ENCODE results near the gene EPHA8.

EPHA8 gene

DNA sequence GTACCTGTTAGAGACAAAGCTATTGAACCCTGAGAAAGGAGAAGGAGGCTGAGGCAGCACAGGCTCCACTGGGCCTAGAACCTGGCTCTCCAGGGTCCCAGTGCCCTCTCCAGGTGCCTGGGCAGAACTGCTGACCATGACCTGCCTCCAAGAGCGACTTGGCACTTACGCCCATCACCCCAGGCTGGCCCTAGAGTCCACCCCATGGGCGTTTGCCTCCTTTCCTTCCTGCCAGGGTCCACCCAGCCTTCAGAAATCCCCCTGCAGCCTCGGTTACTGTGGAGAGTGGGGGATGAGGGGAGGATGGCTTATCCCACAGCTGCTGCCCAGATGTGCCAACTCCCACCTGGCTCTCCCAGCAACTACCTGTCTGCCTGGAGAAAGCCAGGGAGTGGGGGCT, 58.5 kb downstream of the EPHA8 start:
- Histone ChIP-seq H3K27me3 (replicated peaks; ENCODE audit: insufficient read depth, low read length) (peaks cover 94% of the 10 kb centered on the region), H3K36me3 (replicated peaks; ENCODE audit: insufficient read depth, low read length) (no peaks in the 10 kb centered on the region), H2AFZ (ENCODE audit: low read length) (no peak overlapping the region), H3K27ac (ENCODE audit: low read length) (no peak overlapping the region), H4K20me1 (ENCODE audit: insufficient read depth, low read length) (no peaks in the 10 kb centered on the region), H3F3A (ENCODE audit: insufficient read depth, low read length) (no peaks in the 10 kb centered on the region), H3K79me2 (ENCODE audit: low read length) (no peaks in the 10 kb centered on the region), H3K9ac (ENCODE audit: low read length) (no peak overlapping the region), H3K4me1 (ENCODE audit: low read length) (no peaks in the 10 kb centered on the region), H3K9me3 (replicated peaks; ENCODE audit: insufficient read depth, low read length) (no peaks in the 10 kb centered on the region), H3K4me2 (ENCODE audit: low read depth, low read length) (no peak overlapping the region), H3K4me3 (ENCODE audit: low read length) (no peak overlapping the region), H3K9me2 (replicated peaks; ENCODE audit: insufficient read depth, low read length) (no peaks in the 10 kb centered on the region)
- no peak for DNase-seq
- TF ChIP-seq, protein P1, sequence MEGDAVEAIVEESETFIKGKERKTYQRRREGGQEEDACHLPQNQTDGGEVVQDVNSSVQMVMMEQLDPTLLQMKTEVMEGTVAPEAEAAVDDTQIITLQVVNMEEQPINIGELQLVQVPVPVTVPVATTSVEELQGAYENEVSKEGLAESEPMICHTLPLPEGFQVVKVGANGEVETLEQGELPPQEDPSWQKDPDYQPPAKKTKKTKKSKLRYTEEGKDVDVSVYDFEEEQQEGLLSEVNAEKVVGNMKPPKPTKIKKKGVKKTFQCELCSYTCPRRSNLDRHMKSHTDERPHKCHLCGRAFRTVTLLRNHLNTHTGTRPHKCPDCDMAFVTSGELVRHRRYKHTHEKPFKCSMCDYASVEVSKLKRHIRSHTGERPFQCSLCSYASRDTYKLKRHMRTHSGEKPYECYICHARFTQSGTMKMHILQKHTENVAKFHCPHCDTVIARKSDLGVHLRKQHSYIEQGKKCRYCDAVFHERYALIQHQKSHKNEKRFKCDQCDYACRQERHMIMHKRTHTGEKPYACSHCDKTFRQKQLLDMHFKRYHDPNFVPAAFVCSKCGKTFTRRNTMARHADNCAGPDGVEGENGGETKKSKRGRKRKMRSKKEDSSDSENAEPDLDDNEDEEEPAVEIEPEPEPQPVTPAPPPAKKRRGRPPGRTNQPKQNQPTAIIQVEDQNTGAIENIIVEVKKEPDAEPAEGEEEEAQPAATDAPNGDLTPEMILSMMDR (IDR thresholded peaks at IDR 0.05; ENCODE audit: low read length) = no peak
- no peak for TF ChIP-seq EZH2 (optimal IDR thresholded peaks at IDR 0.05; ENCODE audit: low read depth, low read length)
- TF ChIP-seq EZH2phosphoT487 (IDR thresholded peaks at IDR 0.05; ENCODE audit: low read length) = no peak

DNA sequence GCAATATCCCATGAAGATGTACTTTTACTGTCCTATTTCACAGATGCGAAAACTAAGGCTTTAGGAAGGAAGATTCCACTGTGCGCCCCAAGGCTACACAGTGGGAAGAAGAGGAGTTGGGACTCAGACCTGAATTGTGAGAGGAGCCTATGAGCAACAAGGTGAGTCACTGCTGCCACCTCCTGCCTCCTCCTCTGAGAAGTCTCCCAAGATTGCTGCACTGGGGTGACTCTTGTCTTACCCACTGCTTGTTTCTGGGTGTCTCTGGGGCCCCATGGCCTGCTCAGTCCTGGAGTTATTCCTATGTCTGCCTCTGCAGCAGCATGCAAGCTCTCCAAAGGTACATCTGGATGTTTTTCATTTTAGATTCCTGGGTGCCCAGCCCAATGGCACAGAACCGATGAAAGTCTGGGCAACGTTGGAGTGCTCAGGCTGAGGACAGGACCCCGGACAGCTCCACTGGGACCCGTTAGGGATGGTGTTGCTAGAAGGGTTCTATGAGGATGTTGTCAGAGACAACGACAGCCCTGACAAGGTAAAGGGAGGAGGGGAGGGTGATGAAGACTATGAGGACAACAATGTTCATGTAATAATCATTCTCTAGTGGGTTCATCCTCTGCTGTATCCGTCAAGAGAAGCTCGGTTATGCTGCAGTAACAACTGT, 62.1 kb downstream of the EPHA8 start:
- TF ChIP-seq EZH2phosphoT487 (IDR thresholded peaks at IDR 0.05; ENCODE audit: low read length) = no peak
- TF ChIP-seq, protein P1 (IDR thresholded peaks at IDR 0.05; ENCODE audit: low read length) = no peak
- TF ChIP-seq EZH2 (optimal IDR thresholded peaks at IDR 0.05; ENCODE audit: low read depth, low read length) = no peak
- no peak overlapping the region for H3K27ac ChIP-seq (ENCODE audit: low read length)
- no peaks in the 10 kb centered on the region for H3K79me2 ChIP-seq (ENCODE audit: low read length)
- no peaks in the 10 kb centered on the region for H3K9me3 ChIP-seq (replicated peaks; ENCODE audit: insufficient read depth, low read length)
- no peaks in the 10 kb centered on the region for H3K36me3 ChIP-seq (replicated peaks; ENCODE audit: insufficient read depth, low read length)
- no peak overlapping the region for H3K9ac ChIP-seq (ENCODE audit: low read length)
- DNase-seq = no peak
- no peak overlapping the region for H3K4me3 ChIP-seq (ENCODE audit: low read length)
- no peaks in the 10 kb centered on the region for H3F3A ChIP-seq (ENCODE audit: insufficient read depth, low read length)
- H3K4me2 ChIP-seq (ENCODE audit: low read depth, low read length) = no peak overlapping the region
- H4K20me1 ChIP-seq (ENCODE audit: insufficient read depth, low read length) = no peaks in the 10 kb centered on the region
- H3K27me3 ChIP-seq (replicated peaks; ENCODE audit: insufficient read depth, low read length) = peaks cover 93% of the 10 kb centered on the region
- H2AFZ ChIP-seq (ENCODE audit: low read length) = no peak overlapping the region
- no peaks in the 10 kb centered on the region for H3K4me1 ChIP-seq (ENCODE audit: low read length)
- no peaks in the 10 kb centered on the region for H3K9me2 ChIP-seq (replicated peaks; ENCODE audit: insufficient read depth, low read length)

DNA sequence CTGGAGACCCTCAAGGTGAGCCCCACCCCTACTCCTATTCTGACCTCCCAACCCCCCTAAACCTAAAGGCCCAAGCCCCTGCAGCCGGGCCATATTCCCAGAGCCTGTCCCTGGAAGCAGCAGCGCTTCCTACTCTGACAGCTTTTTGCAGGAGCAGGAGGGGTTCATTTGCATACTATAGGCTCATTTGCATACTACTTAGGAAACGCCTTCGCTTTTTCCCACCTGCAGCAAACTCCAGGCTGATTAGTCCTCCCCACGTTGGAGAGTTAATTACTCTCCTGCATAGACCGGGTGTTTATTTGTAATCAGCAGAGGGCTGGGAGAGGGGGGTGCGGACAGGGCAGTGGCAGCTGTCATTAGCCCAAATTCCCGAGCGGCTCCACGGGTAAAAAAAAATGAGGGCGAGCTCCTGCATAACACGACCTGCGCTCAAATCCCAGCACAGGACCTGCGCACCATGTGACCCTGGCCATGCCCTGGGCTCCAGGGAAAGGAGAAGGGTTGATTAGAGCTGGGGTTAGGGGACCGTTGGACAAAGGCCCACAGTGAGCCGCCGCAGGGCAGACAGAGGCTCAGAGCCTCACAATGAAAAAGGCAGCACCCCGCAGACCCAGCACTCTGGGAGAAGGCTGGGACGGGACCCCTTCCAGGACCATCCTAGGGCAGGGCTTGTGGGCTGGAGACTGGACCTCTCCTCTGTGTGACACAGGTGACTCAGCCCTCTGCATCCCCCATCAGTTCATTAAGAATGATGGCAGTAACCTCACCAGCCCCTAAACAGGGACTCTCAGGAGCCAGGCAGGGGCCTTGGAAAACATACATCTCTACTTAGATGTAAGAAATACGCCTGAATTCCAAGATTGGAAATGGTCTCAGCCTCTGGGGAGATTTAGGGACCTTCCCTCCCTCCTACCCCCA, 63.2 kb downstream of the EPHA8 start:
- no peak overlapping the region for H3K4me2 ChIP-seq (ENCODE audit: low read depth, low read length)
- H3K9me3 ChIP-seq (replicated peaks; ENCODE audit: insufficient read depth, low read length) = no peaks in the 10 kb centered on the region
- no peaks in the 10 kb centered on the region for H3K79me2 ChIP-seq (ENCODE audit: low read length)
- no peak for DNase-seq
- H3K9ac ChIP-seq (ENCODE audit: low read length) = no peak overlapping the region
- no peak overlapping the region for H2AFZ ChIP-seq (ENCODE audit: low read length)
- H3K4me1 ChIP-seq (ENCODE audit: low read length) = no peaks in the 10 kb centered on the region
- peaks cover 96% of the 10 kb centered on the region for H3K27me3 ChIP-seq (replicated peaks; ENCODE audit: insufficient read depth, low read length)
- no peaks in the 10 kb centered on the region for H3F3A ChIP-seq (ENCODE audit: insufficient read depth, low read length)
- H3K9me2 ChIP-seq (replicated peaks; ENCODE audit: insufficient read depth, low read length) = no peaks in the 10 kb centered on the region
- H3K27ac ChIP-seq (ENCODE audit: low read length) = no peak overlapping the region
- TF ChIP-seq, protein P1 (IDR thresholded peaks at IDR 0.05; ENCODE audit: low read length) = no peak
- no peak for TF ChIP-seq EZH2phosphoT487 (IDR thresholded peaks at IDR 0.05; ENCODE audit: low read length)
- no peaks in the 10 kb centered on the region for H4K20me1 ChIP-seq (ENCODE audit: insufficient read depth, low read length)
- H3K4me3 ChIP-seq (ENCODE audit: low read length) = no peak overlapping the region
- H3K36me3 ChIP-seq (replicated peaks; ENCODE audit: insufficient read depth, low read length) = no peaks in the 10 kb centered on the region

Data from MM.1S (cell line).